ENCODE data around the gene ASCL5. TPM values are rescaled to one million over a fixed set of nuclear protein-coding genes. Genes with fewer than 3 reads are reported as not detected.

ASCL5 gene
- total RNA-seq, 2 experiments from 2014 or later, result not detected

GRCh38 chr1:201110138-201110537 lies 16.8 kb downstream of the ASCL5 start:
- H3K27ac Mint-ChIP-seq, result no peak overlapping the region

GRCh38 chr1:201109651-201110050 lies 17.3 kb downstream of the ASCL5 start:
- H3K4me1 Mint-ChIP-seq, result peaks cover 5% of the 10 kb centered on the region
- H3K27ac Mint-ChIP-seq, result no peak overlapping the region
- CTCF ChIA-PET, result interaction anchor here (1.1 to 3.2 kb wide), 3 partner anchors 9 to 67 kb away, joined by 3 to 12 read pairs (median 4); no protein-coding TSS in a partner anchor
- H3K36me3 Mint-ChIP-seq (ENCODE audit: low read depth), result no peaks in the 10 kb centered on the region
- POLR2A ChIA-PET, result no interaction called here
- no peak for DNase-seq
- peaks cover 12% of the 10 kb centered on the region for H3K27me3 Mint-ChIP-seq
- no peaks in the 10 kb centered on the region for H3K9me3 Mint-ChIP-seq
- no peak overlapping the region for H3K4me3 Mint-ChIP-seq

More at GRCh38 chr1:201110138-201110537, 16.8 kb downstream of the ASCL5 start:
- H3K9me3 Mint-ChIP-seq, result no peaks in the 10 kb centered on the region
- H3K4me1 Mint-ChIP-seq, result peaks cover 5% of the 10 kb centered on the region
- peaks cover 12% of the 10 kb centered on the region for H3K27me3 Mint-ChIP-seq
- ChIA-PET CTCF (interaction anchor here (0.6 to 1.1 kb wide), 2 partner anchors 36 to 1175 kb away, joined by 3 to 6 read pairs; no protein-coding TSS in a partner anchor), POLR2A (no interaction called here)
- H3K36me3 Mint-ChIP-seq (ENCODE audit: low read depth), result no peaks in the 10 kb centered on the region
- DNase-seq, result no peak
- H3K4me3 Mint-ChIP-seq, result no peak overlapping the region

GRCh38 chr1:201108614-201109013 lies 18.4 kb downstream of the ASCL5 start:
- no peak for DNase-seq
- ChIA-PET POLR2A (no interaction called here), CTCF (interaction anchor here (1.5 to 3.2 kb wide), 3 partner anchors 10 to 66 kb away, joined by 3 to 12 read pairs (median 4); no protein-coding TSS in a partner anchor)
- no peak overlapping the region for H3K27ac Mint-ChIP-seq
- no peak overlapping the region for H3K4me3 Mint-ChIP-seq
- H3K36me3 Mint-ChIP-seq (ENCODE audit: low read depth), result no peaks in the 10 kb centered on the region
- no peaks in the 10 kb centered on the region for H3K9me3 Mint-ChIP-seq
- no peaks in the 10 kb centered on the region for H3K4me1 Mint-ChIP-seq
- H3K27me3 Mint-ChIP-seq, result peaks cover 6% of the 10 kb centered on the region

DNA sequence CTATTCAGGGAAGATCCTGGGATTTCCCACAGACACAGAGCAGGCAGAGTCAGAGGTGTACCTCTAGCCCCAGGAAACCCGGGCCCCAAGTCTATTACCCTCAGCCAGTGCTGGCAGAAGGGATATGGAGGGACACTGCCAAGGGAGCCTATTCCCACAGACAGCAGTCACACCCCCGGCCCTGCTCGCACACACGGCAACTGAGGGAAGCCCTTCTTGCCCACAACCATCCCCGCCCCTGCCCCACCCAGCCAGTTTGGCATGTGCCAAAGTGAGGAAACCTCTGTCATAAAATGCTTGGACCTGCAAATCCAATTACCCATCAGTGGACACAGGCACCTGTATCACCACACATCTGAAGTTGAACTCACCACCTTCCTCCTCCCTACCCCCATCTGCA lies 21.3 kb downstream of the ASCL5 start:
- no peak overlapping the region for H3K4me3 Mint-ChIP-seq
- DNase-seq, result no peak
- H3K27ac Mint-ChIP-seq, result no peak overlapping the region
- no peaks in the 10 kb centered on the region for H3K36me3 Mint-ChIP-seq (ENCODE audit: low read depth)
- ChIA-PET POLR2A (no interaction called here), CTCF (no interaction called here)
- H3K9me3 Mint-ChIP-seq, result no peaks in the 10 kb centered on the region
- no peaks in the 10 kb centered on the region for H3K4me1 Mint-ChIP-seq
- no peaks in the 10 kb centered on the region for H3K27me3 Mint-ChIP-seq

- Mint-ChIP-seq H3K4me1 (no peaks in the 10 kb centered on the region), H3K36me3 (ENCODE audit: low read depth) (no peaks in the 10 kb centered on the region), H3K27me3 (no peaks in the 10 kb centered on the region), H3K27ac (no peak overlapping the region), H3K4me3 (no peak overlapping the region), H3K9me3 (no peaks in the 10 kb centered on the region)
- CTCF ChIA-PET, result no interaction called here
- POLR2A ChIA-PET, result no interaction called here
- no peak for DNase-seq
Observed at GRCh38 chr1:201104141-201104540, 22.8 kb downstream of the ASCL5 start.

- no peak overlapping the region for H3K4me3 Mint-ChIP-seq
- ChIA-PET CTCF (no interaction called here), POLR2A (no interaction called here)
- H3K36me3 Mint-ChIP-seq (ENCODE audit: low read depth), result no peaks in the 10 kb centered on the region
- H3K27ac Mint-ChIP-seq, result no peak overlapping the region
- DNase-seq, result no peak
- H3K9me3 Mint-ChIP-seq, result no peaks in the 10 kb centered on the region
- no peaks in the 10 kb centered on the region for H3K27me3 Mint-ChIP-seq
- H3K4me1 Mint-ChIP-seq, result no peaks in the 10 kb centered on the region
Observed at GRCh38 chr1:201103666-201104065, 23.3 kb downstream of the ASCL5 start.

- Mint-ChIP-seq H3K4me3 (no peak overlapping the region), H3K27ac (no peak overlapping the region), H3K36me3 (ENCODE audit: low read depth) (no peaks in the 10 kb centered on the region), H3K4me1 (no peaks in the 10 kb centered on the region), H3K9me3 (no peaks in the 10 kb centered on the region), H3K27me3 (no peaks in the 10 kb centered on the region)
- no peak for DNase-seq
- POLR2A ChIA-PET, result no interaction called here
- CTCF ChIA-PET, result no interaction called here
Observed at GRCh38 chr1:201100169-201100930, 26.6 kb downstream of the ASCL5 start.

DNA sequence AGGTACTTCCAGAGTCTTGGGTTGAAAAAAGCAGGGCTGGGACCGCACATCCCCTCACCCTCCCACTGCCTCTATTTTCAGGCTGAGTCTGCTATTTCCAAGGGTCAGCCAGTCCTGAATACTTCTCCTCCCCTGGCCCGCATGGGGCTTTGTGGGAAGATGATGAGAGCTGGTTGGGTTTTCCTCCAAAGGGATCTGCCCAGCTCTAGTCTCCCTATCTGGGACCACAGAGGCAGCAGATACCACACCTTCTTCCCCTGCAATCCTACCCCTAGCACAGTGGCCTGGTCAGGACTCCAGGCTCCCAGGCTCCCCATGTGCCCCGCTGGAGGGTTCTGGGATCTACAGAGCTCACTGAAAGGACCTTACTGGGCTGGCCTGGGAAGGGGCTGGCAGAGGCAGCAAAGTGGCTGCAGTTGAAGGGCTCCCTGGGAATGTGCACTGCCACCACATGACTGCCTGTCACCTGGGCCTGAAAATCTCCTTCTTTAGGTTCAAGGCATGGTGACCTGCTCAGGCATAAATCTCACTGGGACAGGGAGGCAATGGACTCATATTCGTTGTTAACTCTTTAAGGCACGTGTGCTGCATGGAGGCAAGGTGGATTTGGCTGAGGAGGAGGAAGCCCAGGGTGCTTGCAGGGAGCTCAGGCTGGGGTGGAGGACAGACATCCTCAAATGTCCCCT lies 27.8 kb downstream of the ASCL5 start:
- H3K4me1 Mint-ChIP-seq, result no peaks in the 10 kb centered on the region
- no peak for DNase-seq
- H3K27ac Mint-ChIP-seq, result no peak overlapping the region
- ChIA-PET CTCF (interaction anchor here (1.1 to 2.2 kb wide), 3 partner anchors 8 to 120 kb away, joined by 3 to 6 read pairs (median 4); no protein-coding TSS in a partner anchor), POLR2A (no interaction called here)
- H3K4me3 Mint-ChIP-seq, result no peak overlapping the region
- no peaks in the 10 kb centered on the region for H3K27me3 Mint-ChIP-seq
- H3K9me3 Mint-ChIP-seq, result no peaks in the 10 kb centered on the region
- no peaks in the 10 kb centered on the region for H3K36me3 Mint-ChIP-seq (ENCODE audit: low read depth)

DNA sequence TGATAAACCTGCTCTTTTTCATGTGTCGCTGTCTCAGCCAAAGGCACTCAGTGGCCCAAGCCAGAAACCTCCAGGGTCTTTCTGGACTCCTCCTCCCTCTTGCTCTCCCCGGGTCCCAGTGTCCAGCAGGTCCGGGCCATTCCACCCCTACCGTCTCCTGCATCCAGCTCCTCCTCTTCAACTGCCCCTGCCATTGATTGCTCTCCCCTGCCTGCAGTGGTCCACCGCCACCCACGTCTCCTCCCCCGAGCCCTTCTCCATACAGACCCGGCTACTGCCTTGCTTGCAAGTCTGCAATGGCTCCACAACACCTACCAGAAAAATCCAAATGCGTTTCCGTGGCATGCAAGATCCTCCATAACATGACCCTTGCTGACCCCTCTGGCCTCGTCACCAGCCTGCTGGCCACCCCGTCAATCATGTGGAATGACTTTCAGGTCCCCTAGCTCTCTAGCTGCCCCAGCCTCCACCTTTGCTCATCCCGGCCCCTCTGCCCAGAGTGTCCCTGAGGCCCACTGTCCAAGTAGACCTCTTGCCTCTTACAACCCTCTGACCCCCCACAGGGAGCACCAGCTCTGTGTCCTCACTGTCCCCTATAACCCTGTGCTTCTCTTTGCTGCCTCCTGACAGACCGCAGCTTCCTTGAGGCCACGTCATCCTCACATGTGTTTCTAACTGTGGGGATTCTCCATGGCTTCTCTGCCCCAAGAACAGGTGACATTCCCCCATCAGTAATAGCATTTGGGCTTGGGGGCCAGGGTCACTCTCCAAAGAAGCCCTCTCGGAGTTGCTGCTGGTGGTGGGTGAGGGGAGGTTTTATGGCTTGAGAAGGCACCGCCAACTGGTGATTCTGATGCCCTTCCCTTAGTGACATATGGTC lies 29.8 kb downstream of the ASCL5 start:
- Mint-ChIP-seq H3K4me3 (no peak overlapping the region), H3K27me3 (no peaks in the 10 kb centered on the region), H3K4me1 (no peaks in the 10 kb centered on the region), H3K27ac (no peak overlapping the region), H3K9me3 (no peaks in the 10 kb centered on the region), H3K36me3 (ENCODE audit: low read depth) (no peaks in the 10 kb centered on the region)
- no peak for DNase-seq
- ChIA-PET POLR2A (no interaction called here), CTCF (interaction anchor here (0.8 to 2.2 kb wide), 3 partner anchors 10 to 118 kb away, joined by 3 to 6 read pairs (median 3); no protein-coding TSS in a partner anchor)

- H3K4me1 Mint-ChIP-seq, result no peaks in the 10 kb centered on the region
- no peak overlapping the region for H3K4me3 Mint-ChIP-seq
- CTCF ChIA-PET, result interaction anchor here (0.8 to 1.3 kb wide), 2 partner anchors 9 to 15 kb away, joined by 3 read pairs; no protein-coding TSS in a partner anchor
- POLR2A ChIA-PET, result no interaction called here
- H3K27ac Mint-ChIP-seq, result no peak overlapping the region
- no peaks in the 10 kb centered on the region for H3K36me3 Mint-ChIP-seq (ENCODE audit: low read depth)
- H3K9me3 Mint-ChIP-seq, result no peaks in the 10 kb centered on the region
- no peak for DNase-seq
- no peaks in the 10 kb centered on the region for H3K27me3 Mint-ChIP-seq
Observed at GRCh38 chr1:201096041-201096461, 30.9 kb downstream of the ASCL5 start.

- no peaks in the 10 kb centered on the region for H3K36me3 Mint-ChIP-seq (ENCODE audit: low read depth)
- H3K27me3 Mint-ChIP-seq, result no peaks in the 10 kb centered on the region
- H3K4me1 Mint-ChIP-seq, result no peaks in the 10 kb centered on the region
- no peak for DNase-seq
- H3K4me3 Mint-ChIP-seq, result no peak overlapping the region
- H3K27ac Mint-ChIP-seq, result no peak overlapping the region
- H3K9me3 Mint-ChIP-seq, result no peaks in the 10 kb centered on the region
- POLR2A ChIA-PET, result no interaction called here
- CTCF ChIA-PET, result interaction anchor here (1.3 kb wide), 1 partner anchor 9 kb away, joined by 3 read pairs; no protein-coding TSS in a partner anchor
Observed at GRCh38 chr1:201095581-201095980, 31.4 kb downstream of the ASCL5 start.

- no peak overlapping the region for H3K4me3 Mint-ChIP-seq
- ChIA-PET POLR2A (no interaction called here), CTCF (interaction anchor here (0.6 kb wide), 2 partner anchors 138 to 183 kb away, joined by 3 to 4 read pairs; no protein-coding TSS in a partner anchor)
- H3K9me3 Mint-ChIP-seq, result no peaks in the 10 kb centered on the region
- DNase-seq, result no peak
- no peak overlapping the region for H3K27ac Mint-ChIP-seq
- H3K4me1 Mint-ChIP-seq, result no peaks in the 10 kb centered on the region
- H3K27me3 Mint-ChIP-seq, result no peaks in the 10 kb centered on the region
- no peaks in the 10 kb centered on the region for H3K36me3 Mint-ChIP-seq (ENCODE audit: low read depth)
Observed at GRCh38 chr1:201094832-201095231, 32.2 kb downstream of the ASCL5 start.

All from activated CD4-positive, alpha-beta T cell treated with anti-CD3 and anti-CD28 coated beads, Interleukin-2, amount 10 ng/mL, durations not matched to agents 7 days and 5 days (primary cell).